Measurements from ENCODE around the gene PFKFB3. TPM values are rescaled to one million over a fixed set of nuclear protein-coding genes. Genes with fewer than 3 reads are reported as not detected.

PFKFB3 gene
- total and polyA plus RNA-seq, 12 donors = 5.5 to 77.3 (median 14.7) TPM

DNA sequence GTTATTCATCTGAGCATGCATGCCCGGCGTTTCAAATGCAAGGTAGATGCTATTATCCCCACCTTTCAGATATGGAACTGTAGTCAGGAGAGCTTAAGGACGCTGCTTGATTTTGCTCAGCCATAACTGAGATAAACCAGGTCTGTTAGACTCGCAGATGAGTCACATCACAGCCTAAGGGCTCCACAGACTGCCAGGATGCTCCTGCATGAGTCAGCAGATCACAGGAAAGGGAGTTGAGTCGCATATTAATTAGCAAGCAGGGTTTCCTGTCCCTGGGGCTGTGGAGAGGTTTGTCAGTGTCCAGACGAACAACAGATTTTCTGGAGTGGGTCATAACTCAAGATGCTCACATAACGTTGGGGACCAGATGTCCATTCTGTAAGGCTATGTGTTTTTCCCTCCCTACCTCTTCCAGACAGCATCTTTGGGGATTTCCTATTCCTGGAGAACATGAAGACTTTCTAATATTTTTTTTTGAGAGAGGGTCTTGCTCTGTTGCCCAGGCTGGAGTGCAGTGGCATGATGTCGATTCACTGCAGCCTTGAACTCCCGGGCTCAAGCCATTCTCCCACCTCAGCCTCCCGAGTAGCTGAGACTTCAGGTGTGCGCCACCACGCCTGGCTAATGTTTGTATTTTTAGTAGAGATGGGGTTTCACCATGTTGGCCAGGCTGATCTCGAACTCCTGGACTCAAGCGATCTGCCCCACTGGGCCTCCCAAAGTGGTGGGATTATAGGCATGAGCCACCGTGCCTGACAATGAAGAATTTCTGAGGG is 36.7 kb downstream of the PFKFB3 start:
- intact Hi-C loops (cut with DNase I) = no loop called here
- peak in 1 of 2 donors; percentile 50 for DNase-seq

DNA sequence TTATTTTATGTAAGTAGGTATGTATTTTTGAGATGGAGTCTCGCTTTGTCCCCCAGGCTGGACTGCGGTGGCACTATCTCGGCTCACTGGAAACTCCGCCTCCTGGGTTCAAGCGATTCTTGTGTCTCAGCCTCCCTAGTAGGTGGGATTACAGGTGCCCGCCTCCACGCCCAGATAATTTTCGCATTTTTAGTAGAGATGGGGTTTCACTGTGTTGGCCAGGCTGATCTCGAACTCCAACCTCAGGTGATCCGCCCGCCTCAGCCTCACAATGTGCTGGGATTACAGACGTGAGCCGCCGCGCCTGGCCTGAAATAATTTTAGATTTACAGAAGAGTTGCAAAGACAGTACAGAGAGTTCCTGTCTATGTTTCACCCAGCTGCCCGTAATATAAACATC is 37.5 kb downstream of the PFKFB3 start:
- intact Hi-C loops (cut with DNase I) = no loop called here
- ATAC-seq = no peak
- WGBS, 2 donors = 96 to 98% methylated on average over 16 of the region's 16 CpGs

More for the DNA sequence above, 36.7 kb downstream of the PFKFB3 start:
- Histone ChIP-seq H3K27ac (peak overlapping the region in 3 of 10 donors; percentile 11 to 19 (median 12)), H3K4me3 (no peak overlapping the region), H3K9me3 (no peaks in the 10 kb centered on the region), H3K36me3 (peaks cover 0 to 46% (median 0%) of the 10 kb centered on the region in 9 donors), H3K27me3 (no peaks in the 10 kb centered on the region), H3K4me1 (peaks cover 0 to 27% (median 0%) of the 10 kb centered on the region in 9 donors)
- peak; percentile 46 to 92 (median 78) for ATAC-seq
- TF ChIP-seq, protein P1, sequence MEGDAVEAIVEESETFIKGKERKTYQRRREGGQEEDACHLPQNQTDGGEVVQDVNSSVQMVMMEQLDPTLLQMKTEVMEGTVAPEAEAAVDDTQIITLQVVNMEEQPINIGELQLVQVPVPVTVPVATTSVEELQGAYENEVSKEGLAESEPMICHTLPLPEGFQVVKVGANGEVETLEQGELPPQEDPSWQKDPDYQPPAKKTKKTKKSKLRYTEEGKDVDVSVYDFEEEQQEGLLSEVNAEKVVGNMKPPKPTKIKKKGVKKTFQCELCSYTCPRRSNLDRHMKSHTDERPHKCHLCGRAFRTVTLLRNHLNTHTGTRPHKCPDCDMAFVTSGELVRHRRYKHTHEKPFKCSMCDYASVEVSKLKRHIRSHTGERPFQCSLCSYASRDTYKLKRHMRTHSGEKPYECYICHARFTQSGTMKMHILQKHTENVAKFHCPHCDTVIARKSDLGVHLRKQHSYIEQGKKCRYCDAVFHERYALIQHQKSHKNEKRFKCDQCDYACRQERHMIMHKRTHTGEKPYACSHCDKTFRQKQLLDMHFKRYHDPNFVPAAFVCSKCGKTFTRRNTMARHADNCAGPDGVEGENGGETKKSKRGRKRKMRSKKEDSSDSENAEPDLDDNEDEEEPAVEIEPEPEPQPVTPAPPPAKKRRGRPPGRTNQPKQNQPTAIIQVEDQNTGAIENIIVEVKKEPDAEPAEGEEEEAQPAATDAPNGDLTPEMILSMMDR (IDR thresholded peaks at IDR 0.05) = no peak
- WGBS, 2 donors = 66 to 71% methylated on average over 15 of the region's 15 CpGs

DNA sequence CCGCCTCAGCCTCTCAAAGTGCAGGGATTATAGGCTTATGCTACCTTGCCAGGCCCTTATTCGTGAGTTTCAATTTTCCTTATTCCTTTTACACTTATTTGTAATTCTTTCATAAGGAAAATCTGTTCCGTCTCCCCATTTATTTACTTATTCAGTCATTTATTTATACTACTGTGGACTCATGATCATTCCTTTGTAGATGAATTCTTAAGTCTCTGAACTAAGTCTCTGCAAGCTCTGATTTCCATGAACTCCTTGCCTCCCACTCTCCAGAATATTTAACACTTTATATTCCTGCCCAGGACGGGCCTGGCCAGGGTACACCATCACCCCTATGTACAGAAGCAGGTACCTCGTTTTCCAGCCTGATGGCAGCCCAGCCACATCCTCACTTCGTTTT is 39.4 kb downstream of the PFKFB3 start:
- TF ChIP-seq, protein P1 (IDR thresholded peaks at IDR 0.05) = no peak
- WGBS, 2 donors = 78 to 89% methylated on average over 6 of the region's 6 CpGs
- Histone ChIP-seq H3K4me3 (no peak overlapping the region), H3K4me1 (peaks cover 0 to 34% (median 9%) of the 10 kb centered on the region in 9 donors), H3K36me3 (peaks cover 0 to 19% (median 0%) of the 10 kb centered on the region in 9 donors), H3K27ac (no peak overlapping the region), H3K27me3 (no peaks in the 10 kb centered on the region), H3K9me3 (no peaks in the 10 kb centered on the region)
- DNase-seq = no peak
- ATAC-seq = no peak
- intact Hi-C loops (cut with DNase I) = no loop called here

More for the DNA sequence above, 37.5 kb downstream of the PFKFB3 start:
- no peaks in the 10 kb centered on the region for H3K27me3 ChIP-seq
- H3K27ac ChIP-seq = no peak overlapping the region
- H3K4me1 ChIP-seq = peaks cover 0 to 27% (median 0%) of the 10 kb centered on the region in 9 donors
- H3K36me3 ChIP-seq = peaks cover 0 to 37% (median 0%) of the 10 kb centered on the region in 9 donors
- no peaks in the 10 kb centered on the region for H3K9me3 ChIP-seq
- TF ChIP-seq, protein P1 (IDR thresholded peaks at IDR 0.05) = no peak
- no peak for DNase-seq
- no peak overlapping the region for H3K4me3 ChIP-seq

DNA sequence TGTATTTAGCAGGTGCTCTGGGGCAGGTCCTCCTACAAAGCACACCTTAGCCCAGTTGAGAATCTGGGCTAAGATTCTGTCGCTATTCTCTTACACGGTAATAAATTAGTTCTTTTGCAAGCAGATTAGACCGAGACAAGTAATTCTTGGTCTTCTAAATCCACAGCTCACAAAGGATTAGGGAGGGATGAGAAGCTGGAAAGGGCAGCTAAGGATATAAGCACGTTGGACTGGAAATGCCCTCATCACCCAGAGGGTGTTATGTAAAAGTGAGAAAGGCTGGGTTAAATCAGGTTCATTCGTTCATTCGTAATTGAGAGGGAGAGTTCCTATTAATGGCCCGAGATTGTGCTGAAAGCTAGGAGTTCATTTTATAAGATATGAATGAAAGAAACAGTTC is 41.8 kb downstream of the PFKFB3 start:
- 64 to 79% methylated on average over 7 of the region's 7 CpGs for WGBS, 2 donors
- intact Hi-C loops (cut with DNase I) = no loop called here

More for the DNA sequence above, 41.8 kb downstream of the PFKFB3 start:
- H3K4me3 ChIP-seq = no peak overlapping the region
- peaks cover 0 to 15% (median 0%) of the 10 kb centered on the region in 9 donors for H3K36me3 ChIP-seq
- no peaks in the 10 kb centered on the region for H3K27me3 ChIP-seq
- H3K9me3 ChIP-seq = no peaks in the 10 kb centered on the region
- TF ChIP-seq, protein P1 (IDR thresholded peaks at IDR 0.05) = no peak
- H3K4me1 ChIP-seq = peaks cover 0 to 31% (median 5%) of the 10 kb centered on the region in 9 donors
- no peak for DNase-seq
- no peak overlapping the region for H3K27ac ChIP-seq
- no peak for ATAC-seq

Measured in heart right ventricle (tissue), 16 donors.